ENCODE measurements around the gene TRA2B. TPM values are rescaled to one million over a fixed set of nuclear protein-coding genes. Genes with fewer than 3 reads are reported as not detected.

The TRA2B gene
- total RNA-seq (2022), result 212 and 238 TPM in 2 replicates
- percentile 100 among the genes with signal in this experiment for Bru-seq, nascent RNA
- percentile 95 among the genes with signal in this experiment for BruChase-seq, experiment 1, labeled RNA remaining after a 6-hour chase
- percentile 98 among the genes with signal in this experiment for BruChase-seq, experiment 2, labeled RNA remaining after a 2-hour chase
- long read RNA-seq, transcript TRA2B-205 (9 exons, 2,952 nt), result major isoform, 35 of 54 reads
- long read RNA-seq, partial matches to known transcripts, result 6 of 54 reads
- long read RNA-seq, other reads (novel, unspliced or antisense), result 7 of 54 reads

GRCh38 chr3:185937689-185938374 lies at the start of gene TRA2B:
TRA2B (minus strand) TSS chr3:185938014; CDS start chr3:185937860, 154 bp downstream.
- Mint-ChIP-seq H3K4me3 (ENCODE audit: low read depth, unreplicated experiment) (peak within 1 kb of the TSS; percentile 95), H3K27me3 (ENCODE audit: unreplicated experiment) (no peaks in the 10 kb centered on the region), H3K9me3 (ENCODE audit: low read depth, unreplicated experiment) (no peaks in the 10 kb centered on the region), H3K4me1 (ENCODE audit: low read depth, unreplicated experiment) (peaks cover 32% of the 10 kb centered on the region), H3K27ac (ENCODE audit: unreplicated experiment) (peak within 1 kb of the TSS; percentile 99), H3K36me3 (ENCODE audit: insufficient read depth, unreplicated experiment) (peaks cover 47% of the 10 kb centered on the region)
- no peak for TF ChIP-seq CTCF (IDR thresholded peaks at IDR 0.05; ENCODE audit: unreplicated experiment)
- BruUV-seq (replicated peaks), result no TSS peak
- intact Hi-C loops (cut with micrococcal nuclease; ENCODE audit: unreplicated experiment), result no loop called here
- CTCF ChIA-PET, result interaction anchor here (0.6 to 1.0 kb wide), 2 partner anchors 169 to 302 kb away, joined by 3 to 7 read pairs; no protein-coding TSS in a partner anchor
- DNase-seq, result peak; percentile 100

- Mint-ChIP-seq H3K9me3 (ENCODE audit: low read depth, unreplicated experiment) (no peaks in the 10 kb centered on the region), H3K4me1 (ENCODE audit: low read depth, unreplicated experiment) (peaks cover 9% of the 10 kb centered on the region), H3K4me3 (ENCODE audit: low read depth, unreplicated experiment) (no peak overlapping the region), H3K27me3 (ENCODE audit: unreplicated experiment) (peaks cover 33% of the 10 kb centered on the region), H3K27ac (ENCODE audit: unreplicated experiment) (no peak overlapping the region), H3K36me3 (ENCODE audit: insufficient read depth, unreplicated experiment) (no peaks in the 10 kb centered on the region)
- no peak for DNase-seq
- no TSS peak for BruUV-seq (replicated peaks)
- intact Hi-C loops (cut with micrococcal nuclease; ENCODE audit: unreplicated experiment), result loop anchor here (10.0 kb wide), 1 partner anchor 629 kb away; the partner anchor contains the start of gene AHSG
- TF ChIP-seq CTCF (IDR thresholded peaks at IDR 0.05; ENCODE audit: unreplicated experiment), result no peak
- CTCF ChIA-PET, result interaction anchor here (1.5 kb wide), 1 partner anchor 107 kb away, joined by 3 read pairs; no protein-coding TSS in a partner anchor
These were observed 48.5 kb upstream of the TRA2B start for GRCh38 chr3:185986198-185986777.

GRCh38 chr3:185984203-185984602 lies 46.4 kb upstream of the TRA2B start:
- intact Hi-C loops (cut with micrococcal nuclease; ENCODE audit: unreplicated experiment), result loop anchor here (10.0 kb wide), 1 partner anchor 631 kb away; the partner anchor contains the start of gene AHSG
- Mint-ChIP-seq H3K4me1 (ENCODE audit: low read depth, unreplicated experiment) (peaks cover 17% of the 10 kb centered on the region), H3K36me3 (ENCODE audit: insufficient read depth, unreplicated experiment) (no peaks in the 10 kb centered on the region), H3K9me3 (ENCODE audit: low read depth, unreplicated experiment) (no peaks in the 10 kb centered on the region), H3K27me3 (ENCODE audit: unreplicated experiment) (peaks cover 16% of the 10 kb centered on the region), H3K4me3 (ENCODE audit: low read depth, unreplicated experiment) (no peak overlapping the region), H3K27ac (ENCODE audit: unreplicated experiment) (no peak overlapping the region)
- no peak for DNase-seq
- TF ChIP-seq CTCF (IDR thresholded peaks at IDR 0.05; ENCODE audit: unreplicated experiment), result no peak
- BruUV-seq (replicated peaks), result no TSS peak
- CTCF ChIA-PET, result no interaction called here

GRCh38 chr3:185983495-185984141 lies 45.8 kb upstream of the TRA2B start:
- TF ChIP-seq CTCF (IDR thresholded peaks at IDR 0.05; ENCODE audit: unreplicated experiment), result peak; percentile 98
- intact Hi-C loops (cut with micrococcal nuclease; ENCODE audit: unreplicated experiment), result loop anchor here (1.0 to 10.0 kb wide), 4 partner anchors 259 to 631 kb away; partner anchors contain the start of gene AHSG
- peak; percentile 87 for DNase-seq
- CTCF ChIA-PET, result interaction anchor here (0.6 to 2.4 kb wide), 16 partner anchors 9 to 838 kb away, joined by 3 to 26 read pairs (median 3); no protein-coding TSS in a partner anchor
- H3K4me1 Mint-ChIP-seq (ENCODE audit: low read depth, unreplicated experiment), result peaks cover 17% of the 10 kb centered on the region
- no peak overlapping the region for H3K27ac Mint-ChIP-seq (ENCODE audit: unreplicated experiment)
- H3K9me3 Mint-ChIP-seq (ENCODE audit: low read depth, unreplicated experiment), result no peaks in the 10 kb centered on the region
- H3K27me3 Mint-ChIP-seq (ENCODE audit: unreplicated experiment), result peaks cover 16% of the 10 kb centered on the region
- H3K4me3 Mint-ChIP-seq (ENCODE audit: low read depth, unreplicated experiment), result no peak overlapping the region
- no peaks in the 10 kb centered on the region for H3K36me3 Mint-ChIP-seq (ENCODE audit: insufficient read depth, unreplicated experiment)
- no TSS peak for BruUV-seq (replicated peaks)

All from Calu3 (cell line).